Posterior cingulate gyrus (tissue), 11 donors: ENCODE results near the gene CDC42SE2.
"Not testable (repeated sequence)": the region's sequence is repeated elsewhere in the genome, so short reads cannot be mapped to it uniquely, and the experiment has no call there.

Experiments used
- DNase-seq, 10 donors: peaks; one replicate each; pipeline versions ENCODE4 v3.0.0 to v3.0.0-alpha.2; 2020 to 2021; ENCODE audit warnings: mixed read lengths in 3 of 10
- intact Hi-C: fragments of 100-400 bp; cut with DNase I; formaldehyde crosslinking; loops from one replicate; pipeline ENCODE4 v1.15.1; 2023

Gene CDC42SE2

GRCh38 chr5:131305138-131305689 is 41.4 kb downstream of the CDC42SE2 start:
- intact Hi-C loops = no loop called here
- no peak for DNase-seq

DNA sequence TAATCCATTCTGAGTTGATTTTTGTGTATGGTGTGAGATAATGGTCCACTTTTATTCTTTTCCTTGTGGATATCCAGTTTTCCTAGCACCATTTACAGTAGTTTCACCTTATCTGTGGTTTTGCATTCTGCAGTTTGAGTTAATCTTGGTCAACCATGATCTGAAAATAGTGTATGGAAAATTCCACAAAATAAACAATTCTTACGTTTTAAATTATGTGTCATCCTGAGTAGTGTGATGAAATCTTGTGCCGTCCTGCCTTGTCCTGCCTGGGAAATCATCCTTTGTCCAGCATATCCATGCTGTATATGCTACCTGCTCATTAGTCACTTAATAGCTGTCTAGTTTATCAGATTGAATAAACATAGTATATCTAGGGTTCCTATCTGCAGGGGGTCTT is 42.1 kb downstream of the CDC42SE2 start:
- intact Hi-C loops = no loop called here
- DNase-seq = no peak

DNA sequence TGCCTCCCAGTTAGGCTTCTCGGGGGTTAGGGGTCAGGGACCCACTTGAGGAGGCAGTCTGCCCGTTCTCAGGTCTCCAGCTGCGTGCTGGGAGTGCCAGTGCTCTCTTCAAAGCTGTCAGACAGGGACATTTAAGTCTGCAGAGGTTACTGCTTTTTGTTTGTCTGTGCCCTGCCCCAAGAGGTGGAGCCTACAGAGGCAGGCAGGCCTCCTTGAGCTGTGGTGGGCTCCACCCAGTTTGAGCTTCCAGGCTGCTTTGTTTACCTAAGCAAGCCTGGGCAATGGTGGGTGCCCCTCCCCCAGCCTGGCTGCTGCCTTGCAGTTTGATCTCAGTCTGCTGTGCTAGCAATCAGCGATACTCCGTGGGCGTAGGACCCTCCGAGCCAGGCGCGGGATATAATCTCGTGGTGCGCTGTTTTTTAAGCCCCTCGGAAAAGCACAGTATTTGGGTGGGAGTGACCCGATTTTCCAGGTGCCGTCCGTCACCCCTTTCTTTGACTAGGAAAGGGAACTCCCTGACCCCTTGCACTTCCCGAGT is 48.5 kb downstream of the CDC42SE2 start:
- DNase-seq = peak in 1 of 10 donors; percentile 83
- intact Hi-C loops = not testable (repeated sequence)

DNA sequence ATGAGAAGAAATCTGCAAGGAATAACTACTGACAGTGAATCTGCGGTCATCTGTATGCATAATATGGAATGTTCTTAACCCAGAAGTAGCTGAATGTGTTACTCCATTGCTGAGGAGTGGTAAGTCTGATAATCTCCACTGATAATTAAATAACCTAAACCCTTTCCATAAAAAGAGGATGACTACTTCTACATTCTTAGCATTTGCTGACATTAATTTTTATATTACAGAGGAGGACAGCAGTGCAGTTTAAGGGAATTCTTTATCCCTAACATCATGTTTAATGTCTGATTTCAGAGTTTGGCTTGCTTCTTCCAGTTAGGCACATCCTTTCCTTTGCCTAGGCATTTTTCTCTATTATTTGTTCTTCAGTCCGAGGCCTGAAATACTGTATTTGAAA is 52.2 kb downstream of the CDC42SE2 start:
- intact Hi-C loops = no loop called here
- DNase-seq = no peak

DNA sequence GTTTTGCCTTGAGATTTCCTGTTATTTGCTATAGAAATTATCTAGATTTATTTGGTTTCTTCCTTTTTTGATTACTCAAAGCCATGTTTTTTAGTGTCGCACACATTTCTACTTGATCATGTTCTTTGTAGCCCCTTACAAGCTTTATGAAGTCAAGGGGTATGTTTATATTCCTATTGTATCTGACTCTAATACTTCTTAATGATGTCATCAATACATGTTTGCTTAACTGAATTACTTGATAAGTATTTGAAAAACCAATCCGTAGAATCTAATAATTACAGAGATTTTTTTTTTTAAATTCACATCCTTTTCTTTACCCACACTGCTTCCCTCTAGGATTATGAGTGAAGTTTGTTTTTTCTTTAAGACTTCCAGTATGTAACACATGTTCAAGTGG is 53.0 kb downstream of the CDC42SE2 start:
- DNase-seq = no peak
- intact Hi-C loops = no loop called here

- no peak for DNase-seq
- intact Hi-C loops = no loop called here
These were observed 54.6 kb downstream of the CDC42SE2 start for GRCh38 chr5:131318455-131318854.

DNA sequence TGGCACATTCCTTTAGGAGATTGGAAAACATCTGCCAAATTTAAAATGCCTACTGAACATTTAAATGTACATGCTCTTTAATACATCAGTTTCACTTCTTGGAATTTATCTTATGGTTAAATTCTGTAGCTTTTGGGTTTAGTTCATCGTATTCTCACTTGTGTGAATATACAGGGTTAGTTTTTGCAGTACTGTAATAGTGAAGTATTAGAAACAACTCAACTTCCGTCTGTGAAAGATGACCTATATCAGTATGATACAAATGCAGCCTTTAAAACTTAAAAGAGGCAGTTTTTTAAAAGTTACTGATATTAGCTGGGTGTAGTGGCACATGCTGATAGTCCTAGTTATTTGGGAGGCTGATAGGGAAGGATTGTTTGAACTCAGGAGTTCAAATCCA is 57.2 kb downstream of the CDC42SE2 start:
- DNase-seq = no peak
- intact Hi-C loops = no loop called here

GRCh38 chr5:131322926-131323325 is 59.1 kb downstream of the CDC42SE2 start:
- intact Hi-C loops = no loop called here
- no peak for DNase-seq

GRCh38 chr5:131323378-131323777 is 59.5 kb downstream of the CDC42SE2 start:
- intact Hi-C loops = no loop called here
- no peak for DNase-seq

GRCh38 chr5:131324303-131324702 is 60.5 kb downstream of the CDC42SE2 start:
- intact Hi-C loops = no loop called here
- DNase-seq = peak in 5 of 10 donors; percentile 15 to 56 (median 18)

DNA sequence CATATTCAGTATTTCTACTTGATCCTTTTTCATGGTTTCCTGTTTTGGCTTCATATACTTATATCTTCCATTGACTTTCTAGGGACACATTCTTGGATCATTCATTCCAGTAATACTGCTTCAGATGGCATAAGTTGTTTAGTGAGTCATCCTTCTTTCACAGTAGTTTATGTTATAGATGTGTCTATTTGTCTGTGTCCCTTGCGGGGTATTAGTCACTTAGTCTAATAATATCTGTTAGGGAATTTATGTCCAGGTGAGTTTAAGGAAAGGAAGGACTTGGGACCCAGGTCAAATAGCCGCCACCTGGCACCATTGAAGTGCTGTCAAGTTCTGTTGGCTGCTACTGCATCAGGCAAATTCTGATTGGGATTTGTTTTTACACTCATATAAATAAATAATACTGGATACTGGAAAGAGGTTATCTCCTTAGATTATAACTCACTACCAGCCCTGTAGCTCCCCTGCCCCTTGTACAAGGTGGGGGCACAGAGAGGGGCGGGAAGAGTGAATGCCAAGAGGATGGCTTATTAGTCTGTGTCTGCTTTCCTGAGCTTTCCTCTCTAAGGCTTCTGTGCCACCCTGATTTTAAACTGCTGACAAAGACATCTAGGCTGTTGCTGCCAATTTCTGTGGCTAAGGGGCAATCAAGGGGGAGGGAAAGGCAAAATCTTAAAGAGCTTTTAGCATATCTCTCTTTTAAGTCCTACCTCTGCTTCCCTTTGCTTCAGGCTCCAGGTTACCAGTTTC is 64.9 kb downstream of the CDC42SE2 start:
- DNase-seq = no peak
- intact Hi-C loops = no loop called here

DNA sequence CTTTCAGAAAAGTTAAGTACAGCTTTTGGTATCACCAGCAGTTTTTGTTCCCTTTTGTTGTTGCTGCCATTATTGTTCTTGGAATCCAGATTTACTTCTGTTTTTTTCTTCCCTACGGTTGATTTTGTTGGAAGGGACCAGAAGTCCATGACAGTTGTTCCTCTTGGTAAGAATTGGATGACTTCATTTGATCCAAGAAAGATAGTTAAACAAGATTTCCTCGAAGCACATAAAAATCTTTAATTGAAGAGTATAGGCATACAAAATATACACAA is 65.4 kb downstream of the CDC42SE2 start:
- no peak for DNase-seq
- intact Hi-C loops = no loop called here

DNA sequence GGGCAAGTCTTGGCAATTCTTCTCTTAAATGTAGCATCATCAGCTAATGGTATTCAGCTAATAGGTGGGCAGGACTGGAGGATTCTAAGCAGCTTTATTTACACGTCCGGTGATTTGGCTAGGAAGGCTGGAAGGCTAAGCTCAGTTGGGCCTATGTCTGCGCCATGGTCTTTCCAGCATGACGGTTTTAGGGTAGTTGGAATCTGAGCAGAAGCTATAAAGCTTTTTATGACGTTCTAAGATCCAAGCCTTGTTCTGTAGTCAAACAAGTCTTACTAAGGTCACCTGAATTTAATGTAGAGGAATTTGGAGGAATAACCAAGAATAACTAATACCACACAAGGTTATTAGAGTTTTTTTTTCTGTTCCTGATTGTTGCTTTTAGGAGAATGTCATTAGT is 66.2 kb downstream of the CDC42SE2 start:
- DNase-seq = no peak
- intact Hi-C loops = no loop called here

DNA sequence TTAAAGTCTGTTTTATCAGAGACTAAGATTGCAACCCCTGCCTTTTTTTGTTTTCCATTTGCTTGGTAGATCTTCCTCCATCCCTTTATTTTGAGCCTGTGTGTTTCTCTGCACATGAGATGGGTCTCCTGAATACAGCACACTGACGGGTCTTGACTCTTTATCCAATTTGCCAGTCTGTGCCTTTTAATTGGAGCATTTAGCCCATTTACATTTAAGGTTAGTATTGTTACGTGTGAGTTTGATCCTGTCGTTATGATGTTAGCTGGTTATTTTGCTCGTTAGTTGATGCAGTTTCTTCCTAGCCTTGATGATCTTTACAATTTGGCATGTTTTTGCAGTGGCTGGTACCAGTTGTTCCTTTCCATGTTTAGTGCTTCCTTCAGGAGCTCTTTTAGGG is 71.9 kb downstream of the CDC42SE2 start:
- DNase-seq, intact Hi-C loops: not testable (repeated sequence)

- intact Hi-C loops, DNase-seq: not testable (repeated sequence)
These were observed 72.9 kb downstream of the CDC42SE2 start for GRCh38 chr5:131336801-131337200.

DNA sequence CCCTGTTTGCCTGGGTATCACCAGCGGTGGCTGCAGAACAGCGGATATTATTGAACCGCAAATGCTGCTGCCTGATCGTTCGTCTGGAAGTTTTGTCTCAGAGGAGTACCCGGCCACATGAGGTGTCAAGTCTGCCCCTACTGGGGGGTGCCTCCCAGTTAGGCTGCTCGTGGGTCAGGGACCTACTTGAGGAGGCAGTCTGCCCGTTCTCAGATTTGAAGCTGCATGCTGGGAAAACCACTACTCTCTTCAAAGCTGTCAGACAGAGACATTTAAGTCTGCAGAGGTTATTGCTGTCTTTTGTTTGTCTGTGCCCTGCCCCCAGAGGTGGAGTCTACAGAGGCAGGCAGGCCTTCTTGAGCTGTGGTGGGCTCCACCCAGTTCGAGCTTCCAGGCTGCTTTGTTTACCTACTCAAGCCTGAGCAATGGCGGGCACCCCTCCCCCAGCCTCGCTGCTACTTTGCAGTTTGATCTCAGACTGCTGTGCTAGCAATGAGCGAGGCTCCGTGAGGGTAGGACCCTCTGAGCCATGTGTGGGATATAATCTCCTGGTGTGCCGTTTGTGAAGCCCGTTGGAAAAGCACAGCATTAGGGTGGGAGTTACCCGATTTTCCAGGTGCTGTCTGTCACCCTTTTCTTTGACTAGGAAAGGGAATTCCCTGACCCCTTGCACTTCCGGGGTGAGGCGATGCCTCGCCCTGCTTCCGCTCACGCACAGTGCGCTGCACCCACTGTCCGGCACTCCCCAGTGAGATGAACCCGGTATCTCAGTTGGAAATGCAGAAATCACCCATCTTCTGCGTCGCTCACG is 73.6 kb downstream of the CDC42SE2 start:
- intact Hi-C loops, DNase-seq: not testable (repeated sequence)

DNA sequence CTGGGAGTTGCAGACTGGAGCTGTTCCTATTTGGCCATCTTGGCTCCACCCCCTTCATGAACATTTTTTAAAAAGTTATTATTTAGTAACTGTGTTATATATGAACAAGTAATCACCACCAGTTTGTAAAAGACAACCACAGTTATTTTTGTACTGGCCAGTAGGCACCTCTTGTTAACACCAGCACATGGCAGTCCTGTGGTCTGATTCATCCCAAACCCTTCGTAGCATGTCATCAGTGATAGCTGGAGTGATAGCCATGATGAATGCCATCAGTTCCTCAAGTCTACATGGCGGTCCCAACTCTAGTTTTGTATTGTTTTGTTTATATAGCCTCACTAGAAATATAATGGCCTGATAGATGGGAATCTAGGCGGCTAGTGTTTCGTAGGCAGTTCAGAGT is 74.2 kb downstream of the CDC42SE2 start:
- DNase-seq = no peak
- intact Hi-C loops = no loop called here

DNA sequence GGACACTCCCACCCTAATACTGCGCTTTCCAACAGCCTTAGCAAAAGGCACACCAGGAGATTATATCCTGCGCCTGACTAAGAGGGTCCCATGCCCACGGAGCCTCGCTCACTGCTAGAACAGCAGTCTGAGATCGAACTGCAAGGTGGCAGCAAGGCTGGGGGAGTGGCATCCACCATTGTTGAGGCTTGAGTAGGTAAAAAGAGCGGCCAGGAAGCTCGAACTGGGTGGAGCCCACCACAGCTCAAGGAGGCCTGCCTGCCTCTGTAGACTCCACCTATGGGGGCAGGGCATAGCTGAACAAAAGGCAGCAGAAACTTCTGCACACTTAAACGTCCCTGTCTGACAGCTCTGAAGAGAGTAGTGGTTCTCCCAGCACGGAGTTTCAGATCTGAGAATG is 80.4 kb downstream of the CDC42SE2 start:
- intact Hi-C loops, DNase-seq: not testable (repeated sequence)

DNA sequence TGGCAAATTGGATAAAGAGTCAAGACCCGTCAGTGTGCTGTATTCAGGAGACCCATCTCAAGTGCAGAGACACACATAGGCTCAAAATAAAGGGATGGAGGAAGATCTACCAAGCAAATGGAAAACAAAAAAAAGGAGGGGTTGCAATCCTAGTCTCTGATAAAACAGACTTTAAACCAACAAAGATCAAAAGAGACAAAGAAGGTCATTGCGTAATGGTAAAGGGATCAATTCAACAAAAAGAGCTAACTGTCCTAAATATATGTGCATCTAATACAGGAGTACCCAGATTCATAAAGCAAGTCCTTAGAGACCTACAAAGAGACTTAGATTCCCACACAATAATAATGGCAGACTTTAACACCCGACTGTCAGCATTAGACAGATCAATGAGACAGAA is 82.4 kb downstream of the CDC42SE2 start:
- DNase-seq, intact Hi-C loops: not testable (repeated sequence)

DNA sequence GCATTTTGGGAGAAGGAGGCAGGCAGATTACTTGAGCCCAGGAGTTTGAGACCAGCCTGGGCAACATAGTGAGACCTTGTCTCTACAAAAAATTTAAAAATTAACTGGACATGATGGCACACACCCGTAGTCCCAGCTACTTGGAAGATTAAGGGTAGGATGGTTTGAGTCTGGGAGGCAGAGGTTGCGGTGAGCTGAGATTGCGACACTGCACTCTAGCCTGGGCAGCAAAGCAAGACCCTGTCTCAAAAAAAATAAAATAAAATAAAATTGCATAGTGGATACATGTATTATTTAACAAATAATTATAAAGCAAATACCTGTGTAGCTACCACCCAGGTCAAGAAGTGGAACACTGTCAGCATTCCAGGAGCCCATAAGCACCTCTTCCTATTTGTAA is 90.1 kb downstream of the CDC42SE2 start:
- intact Hi-C loops = no loop called here
- DNase-seq = no peak

- no peak for DNase-seq
- intact Hi-C loops = no loop called here
These were observed 92.2 kb downstream of the CDC42SE2 start for GRCh38 chr5:131355971-131356528.
